ENCODE data around the gene GORASP2. TPM values are rescaled to one million over a fixed set of nuclear protein-coding genes. Genes with fewer than 3 reads are reported as not detected.

Gene GORASP2
- total RNA-seq, 1 donor from 2014 or later, result 34.2 TPM

GRCh38 chr2:171016125-171016524 lies 87.1 kb downstream of the GORASP2 start:
- H3K36me3 ChIP-seq (ENCODE audit: control insufficient read depth, insufficient read depth, low read length), result peaks cover 3% of the 10 kb centered on the region
- H3K4me3 ChIP-seq (ENCODE audit: low read depth, low read length), result no peak overlapping the region
- H3K27me3 ChIP-seq (ENCODE audit: control insufficient read depth, insufficient read depth, low read length), result no peaks in the 10 kb centered on the region
- no peak for FAIRE-seq
- no peak for DNase-seq (ENCODE audit: low read depth)
- TF ChIP-seq, protein P1, sequence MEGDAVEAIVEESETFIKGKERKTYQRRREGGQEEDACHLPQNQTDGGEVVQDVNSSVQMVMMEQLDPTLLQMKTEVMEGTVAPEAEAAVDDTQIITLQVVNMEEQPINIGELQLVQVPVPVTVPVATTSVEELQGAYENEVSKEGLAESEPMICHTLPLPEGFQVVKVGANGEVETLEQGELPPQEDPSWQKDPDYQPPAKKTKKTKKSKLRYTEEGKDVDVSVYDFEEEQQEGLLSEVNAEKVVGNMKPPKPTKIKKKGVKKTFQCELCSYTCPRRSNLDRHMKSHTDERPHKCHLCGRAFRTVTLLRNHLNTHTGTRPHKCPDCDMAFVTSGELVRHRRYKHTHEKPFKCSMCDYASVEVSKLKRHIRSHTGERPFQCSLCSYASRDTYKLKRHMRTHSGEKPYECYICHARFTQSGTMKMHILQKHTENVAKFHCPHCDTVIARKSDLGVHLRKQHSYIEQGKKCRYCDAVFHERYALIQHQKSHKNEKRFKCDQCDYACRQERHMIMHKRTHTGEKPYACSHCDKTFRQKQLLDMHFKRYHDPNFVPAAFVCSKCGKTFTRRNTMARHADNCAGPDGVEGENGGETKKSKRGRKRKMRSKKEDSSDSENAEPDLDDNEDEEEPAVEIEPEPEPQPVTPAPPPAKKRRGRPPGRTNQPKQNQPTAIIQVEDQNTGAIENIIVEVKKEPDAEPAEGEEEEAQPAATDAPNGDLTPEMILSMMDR (IDR thresholded peaks at IDR 0.05; ENCODE audit: insufficient read depth, low read length, severe bottlenecking), result no peak

Other genes with a start within 250 kb of the GORASP2 start
- gene SP5, start 213.9 kb upstream of the GORASP2 start, total RNA-seq, result not detected in 2 replicates
- gene ERICH2, start 158.9 kb upstream of the GORASP2 start, total RNA-seq, result 4.7 and 7.7 TPM in 2 replicates
- gene GAD1, start 112.4 kb upstream of the GORASP2 start, total RNA-seq, result 1.3 and 1.7 TPM in 2 replicates
- 11.8 and 14.2 TPM in 2 replicates for gene TLK1, start 231.6 kb downstream of the GORASP2 start, total RNA-seq